H1 (cell line): ENCODE measurements around the gene NEURL1. TPM values are rescaled to one million over a fixed set of nuclear protein-coding genes. Genes with fewer than 3 reads are reported as not detected.

Experiments
- CTCF ChIP-seq, 3 experiments: IDR thresholded peaks; 1 replicate in 2 of 3; 2 replicates in 1 of 3; pipeline versions ENCODE4 v1.5.1 to v1.6.1; 2011; ENCODE audit warnings: low read length in 3 of 3, mild to moderate bottlenecking in 3 of 3, inconsistent platforms in 2 of 3, low read depth in 1 of 3, moderate library complexity in 1 of 3; ENCODE audit not compliant: insufficient read depth in 1 of 3; ENCODE audit errors: control extremely low read depth in 1 of 3
- RAD21 ChIP-seq, 2 experiments: IDR thresholded peaks in 1 of 2; conservative IDR thresholded peaks in 1 of 2; 2 replicates each; pipeline ENCODE4 v1.6.1; 2011; ENCODE audit warnings: low read depth in 2 of 2, low read length in 2 of 2, improper control_type of control experiment in 1 of 2, inconsistent platforms in 1 of 2, mild to moderate bottlenecking in 1 of 2, moderate library complexity in 1 of 2
- SIX5 ChIP-seq: IDR thresholded peaks from 2 replicates; pipeline ENCODE4 v1.6.1; 2011; ENCODE audit warnings: mild to moderate bottlenecking, low read depth, low read length
- polyA plus RNA-seq, 7 experiments: library from polyadenylated mRNA; depleted of rRNA in 3 of 7; stranded (reverse) in 5 of 7; unstranded in 2 of 7; fragments of >200 nt in 5 of 7; fragments of 200-250 nt in 2 of 7; gene quantifications; 1 replicate in 5 of 7; 2 replicates in 1 of 7; 4 replicates in 1 of 7; pipeline versions ENCODE4 v1.2.1 to v1.2.3, GENCODE V29; 2011 to 2013; ENCODE audit warnings: missing spikeins in 2 of 7, mixed read lengths in 2 of 7
- total RNA-seq: library from RNA; stranded (reverse); fragmentation: NEBNext Ultra II Directional; extraction: Animal tissue kit (Norgen Biotek cat#: 25700); gene quantifications from 2 replicates; pipeline ENCODE4 v1.2.1, GENCODE V29; 2021

The NEURL1 gene
- total and polyA plus RNA-seq, 2 of the 8 experiments (the other 6 are each of a cell fraction or from before 2014, with no cell fraction given) = 0.54 to 0.58 TPM

DNA sequence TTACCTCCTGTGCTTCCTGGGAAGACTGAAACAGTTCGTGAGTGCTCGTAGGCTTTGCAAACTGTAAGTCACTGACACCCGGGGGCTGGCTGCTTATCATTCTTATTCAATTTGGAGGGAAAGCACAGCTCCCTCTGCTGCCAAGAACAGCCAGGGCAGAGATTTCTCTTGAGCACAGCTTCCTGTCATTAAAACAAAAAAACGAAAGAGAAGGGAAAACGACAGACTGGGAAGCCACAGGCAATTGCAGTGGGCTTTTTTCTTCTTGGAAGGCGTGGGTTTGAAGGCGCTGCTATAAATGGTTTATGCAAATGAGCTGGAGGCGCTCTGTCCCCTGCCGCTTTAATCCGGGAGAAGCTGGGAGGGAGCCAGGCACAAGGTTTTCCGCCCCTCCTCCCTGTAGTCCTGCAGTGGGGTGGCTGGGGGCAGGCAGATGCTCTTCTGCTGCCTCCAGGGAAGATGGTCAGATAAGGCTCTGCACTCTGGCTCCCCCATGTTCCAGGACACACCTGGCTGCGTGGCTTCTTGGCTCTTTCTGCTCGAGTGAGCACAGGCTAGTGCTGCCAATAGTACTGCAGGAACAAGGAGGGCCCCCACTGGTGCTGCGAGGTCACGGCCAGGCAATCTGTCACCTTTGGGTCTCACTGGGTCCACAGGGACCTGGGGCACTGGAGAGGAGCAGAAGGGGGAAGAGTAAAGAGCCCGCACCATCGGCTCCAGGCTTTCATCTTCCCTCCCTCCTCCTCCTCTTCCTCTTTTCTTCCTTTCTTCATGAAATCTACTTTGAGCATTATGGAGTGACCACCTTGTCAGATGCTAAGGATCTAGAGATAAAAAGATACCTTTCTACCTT is 49.5 kb downstream of the NEURL1 start (continued):
- TF ChIP-seq SIX5 = no peak
- TF ChIP-seq CTCF (IDR thresholded peaks at IDR 0.05; ENCODE audit: control extremely low read depth in 1 of 3, insufficient read depth in 1 of 3, low read depth in 1 of 3, low read length in 3 of 3) = peak; percentile 13 to 55 (median 49)
- peak in 1 of 2 experiments; percentile 38; a peak in 2 of 4 replicates for TF ChIP-seq RAD21 (IDR thresholded peaks at IDR 0.05 in 1 of 2, conservative IDR thresholded peaks at IDR 0.05 in 1 of 2; ENCODE audit: low read depth in 2 of 2, low read length in 2 of 2)
